H9 (cell line): ENCODE data around the gene PDK4. TPM values are rescaled to one million over a fixed set of nuclear protein-coding genes. Genes with fewer than 3 reads are reported as not detected.

Experiments
- DNase-seq: peaks from one replicate; pipeline ENCODE4 v3.0.0-alpha.2; 2017
- H2AFZ ChIP-seq: one replicate; pipeline ENCODE4 v1.6.1; 2013; ENCODE audit warnings: mild to moderate bottlenecking, low read length, control low read depth, moderate library complexity
- H2AK5ac ChIP-seq: 2 replicates; pipeline ENCODE4 v1.6.1; 2013; ENCODE audit warnings: low read length, control low read depth, mixed read lengths; ENCODE audit not compliant: insufficient read length
- H2BK120ac ChIP-seq: one replicate; pipeline ENCODE4 v1.6.1; 2013; ENCODE audit warnings: low read depth, mild to moderate bottlenecking, low read length, control low read depth, inconsistent platforms; ENCODE audit not compliant: poor library complexity, severe bottlenecking
- H2BK12ac ChIP-seq: 2 replicates; pipeline ENCODE4 v1.6.1; 2013; ENCODE audit warnings: low read length, control low read depth, mixed read lengths, low read depth; ENCODE audit not compliant: insufficient read length
- H2BK15ac ChIP-seq: 2 replicates; pipeline ENCODE4 v1.6.1; 2013; ENCODE audit warnings: low read depth, low read length, control low read depth
- H2BK20ac ChIP-seq: one replicate; pipeline ENCODE4 v1.6.1; 2013; ENCODE audit warnings: low read depth, mild to moderate bottlenecking, low read length, control low read depth, inconsistent platforms; ENCODE audit not compliant: poor library complexity, severe bottlenecking
- H2BK5ac ChIP-seq: 2 replicates; pipeline ENCODE4 v1.6.1; 2013; ENCODE audit warnings: low read length, control low read depth, mixed read lengths; ENCODE audit not compliant: insufficient read length
- H3K14ac ChIP-seq: 2 replicates; pipeline ENCODE4 v1.6.1; 2013; ENCODE audit warnings: low read length, control low read depth; ENCODE audit not compliant: insufficient read depth
- H3K18ac ChIP-seq: 2 replicates; pipeline ENCODE4 v1.6.1; 2013; ENCODE audit warnings: low read depth, mild to moderate bottlenecking, mixed read lengths, low read length, control low read depth; ENCODE audit not compliant: insufficient read length
- H3K23ac ChIP-seq: 2 replicates; pipeline ENCODE4 v1.6.1; 2013; ENCODE audit warnings: low read length, control low read depth, mixed read lengths, low read depth; ENCODE audit not compliant: insufficient read length
- H3K23me2 ChIP-seq: 2 replicates; pipeline ENCODE4 v1.6.1; 2013; ENCODE audit warnings: low read depth, mild to moderate bottlenecking, mixed read lengths, low read length, control low read depth; ENCODE audit not compliant: insufficient read length, poor library complexity, severe bottlenecking
- H3K27ac ChIP-seq: 2 replicates; pipeline ENCODE4 v1.5.1; 2013; ENCODE audit warnings: low read length, control low read depth, mixed read lengths, low read depth; ENCODE audit not compliant: insufficient read length
- H3K27me3 ChIP-seq: 2 replicates; pipeline ENCODE4 v1.6.1; 2013; ENCODE audit warnings: low read length, control low read depth, inconsistent platforms; ENCODE audit not compliant: insufficient read depth
- H3K4ac ChIP-seq: 2 replicates; pipeline ENCODE4 v1.6.1; 2013; ENCODE audit warnings: low read depth, mild to moderate bottlenecking, control low read depth, inconsistent platforms, low read length, moderate library complexity
- H3K4me1 ChIP-seq: 2 replicates; pipeline ENCODE4 v1.6.1; 2013; ENCODE audit warnings: low read length, control low read depth, inconsistent platforms; ENCODE audit not compliant: insufficient read depth
- H3K4me2 ChIP-seq: 2 replicates; pipeline ENCODE4 v1.6.1; 2013; ENCODE audit warnings: low read length, control low read depth, mixed read lengths; ENCODE audit not compliant: insufficient read length, insufficient read depth
- H3K56ac ChIP-seq: 2 replicates; pipeline ENCODE4 v1.6.1; 2013; ENCODE audit warnings: low read depth, mild to moderate bottlenecking, mixed read lengths, low read length, control low read depth; ENCODE audit not compliant: insufficient read length
- H3K79me1 ChIP-seq: 2 replicates; pipeline ENCODE4 v1.6.1; 2013; ENCODE audit warnings: low read depth, mild to moderate bottlenecking, moderate library complexity, low read length, control low read depth, inconsistent platforms; ENCODE audit not compliant: insufficient read depth, poor library complexity, severe bottlenecking
- H3K79me2 ChIP-seq: 2 replicates; pipeline ENCODE4 v1.6.1; 2013; ENCODE audit warnings: low read length, control low read depth, inconsistent platforms; ENCODE audit not compliant: insufficient read depth
- H3K9ac ChIP-seq: 2 replicates; pipeline ENCODE4 v1.6.1; 2013; ENCODE audit warnings: low read length, control low read depth, mixed read lengths; ENCODE audit not compliant: insufficient read length; ENCODE audit errors: extremely low read depth
- H3K9me3 ChIP-seq: one replicate; pipeline ENCODE4 v1.6.1; 2013; ENCODE audit warnings: low read depth, low read length, inconsistent platforms; ENCODE audit not compliant: control insufficient read depth
- H3T11ph ChIP-seq: one replicate; pipeline ENCODE4 v1.6.1; 2013; ENCODE audit warnings: mild to moderate bottlenecking, low read length, control low read depth, inconsistent platforms
- H4K20me1 ChIP-seq: one replicate; pipeline ENCODE4 v1.6.1; 2013; ENCODE audit not compliant: control insufficient read depth, insufficient read length, insufficient read depth
- H4K5ac ChIP-seq: 2 replicates; pipeline ENCODE4 v1.6.1; 2013; ENCODE audit warnings: low read depth, mild to moderate bottlenecking, mixed read lengths, low read length, control low read depth; ENCODE audit not compliant: insufficient read length
- H4K8ac ChIP-seq: replicated peaks from 2 replicates; pipeline ENCODE4 v1.6.1; 2013; ENCODE audit warnings: low read length, control low read depth, mixed read lengths, low read depth; ENCODE audit not compliant: insufficient read length
- H4K91ac ChIP-seq: 2 replicates; pipeline ENCODE4 v1.6.1; 2013; ENCODE audit warnings: low read depth, mild to moderate bottlenecking, moderate library complexity, mixed read lengths, low read length, control low read depth; ENCODE audit not compliant: insufficient read length
- H3K27ac Mint-ChIP-seq, 3 experiments: 2 replicates in 2 of 3; 3 replicates in 1 of 3; pipeline ENCODE4 v1.8.0; 2020 to 2021; ENCODE audit warnings: mixed read lengths in 3 of 3, mild to moderate bottlenecking in 1 of 3, moderate library complexity in 1 of 3
- H3K27me3 Mint-ChIP-seq: 2 replicates; pipeline ENCODE4 v1.8.0; 2021; ENCODE audit warnings: low read depth, mild to moderate bottlenecking, moderate library complexity, mixed read lengths
- H3K36me3 Mint-ChIP-seq, 3 experiments: 2 replicates in 2 of 3; 3 replicates in 1 of 3; pipeline ENCODE4 v1.8.0; 2020 to 2021; ENCODE audit warnings: low read depth in 3 of 3, mixed read lengths in 3 of 3; ENCODE audit not compliant: insufficient read depth in 1 of 3
- H3K4me1 Mint-ChIP-seq, 2 experiments: 2 replicates each; pipeline ENCODE4 v1.8.0; 2020; ENCODE audit warnings: mixed read lengths in 2 of 2
- H3K4me3 Mint-ChIP-seq, 2 experiments: 2 replicates in 1 of 2; 3 replicates in 1 of 2; pipeline ENCODE4 v1.8.0; 2020 to 2021; ENCODE audit warnings: mild to moderate bottlenecking in 2 of 2, mixed read lengths in 2 of 2, moderate library complexity in 1 of 2
- H3K9me3 Mint-ChIP-seq, 2 experiments: 2 replicates in 1 of 2; 3 replicates in 1 of 2; pipeline ENCODE4 v1.8.0; 2020; ENCODE audit warnings: mild to moderate bottlenecking in 2 of 2, mixed read lengths in 2 of 2, moderate library complexity in 1 of 2
- CTCF ChIP-seq: fragments of 200-600 bp; sonication (generic); conservative IDR thresholded peaks from 3 replicates; pipeline ENCODE4 v1.8.0; 2021; ENCODE audit warnings: antibody characterized with exemption, mild to moderate bottlenecking
- WGBS: extraction: QIAGEN DNeasy Blood & Tissue Kit; methylation state at CpG from one replicate; pipeline ENCODE4 v1.1.7; 2013; ENCODE audit warnings: missing lambda C conversion rate, low lambda C conversion rate, mixed read lengths; ENCODE audit not compliant: insufficient read length; ENCODE audit errors: extremely low coverage; 5-methylcytosine and 5-hydroxymethylcytosine counted together
- total RNA-seq: library from RNA; stranded (reverse); gene quantifications from 2 replicates; pipeline ENCODE4 v1.2.1, GENCODE V29; 2021

The PDK4 gene
- total RNA-seq, 1 experiment from 2014 or later: not detected

GRCh38 chr7:95546647-95547046 lies 49.7 kb downstream of the PDK4 start:
- Mint-ChIP-seq H3K4me3 (no peak overlapping the region), H3K4me1 (peaks cover 11% of the 10 kb centered on the region in 2 experiments), H3K27ac (no peak overlapping the region), H3K36me3 (no peaks in the 10 kb centered on the region), H3K27me3 (no peaks in the 10 kb centered on the region; the same call in 1 of the 2 replicates), H3K9me3 (no peaks in the 10 kb centered on the region)
- Histone ChIP-seq H3K27ac (no peak overlapping the region), H3K18ac (no peak overlapping the region), H3K23me2 (no peaks in the 10 kb centered on the region), H2BK20ac (no peak overlapping the region), H3K4ac (no peak overlapping the region), H3T11ph (no peak overlapping the region), H3K23ac (no peak overlapping the region), H4K20me1 (no peaks in the 10 kb centered on the region), H3K14ac (no peak overlapping the region), H2BK120ac (no peak overlapping the region), H3K9me3 (no peaks in the 10 kb centered on the region), H2AK5ac (no peak overlapping the region), H3K56ac (no peak overlapping the region), H3K79me1 (no peaks in the 10 kb centered on the region), H4K5ac (no peak overlapping the region), H2BK15ac (no peak overlapping the region), H2AFZ (no peak overlapping the region), H2BK5ac (no peak overlapping the region), H4K8ac (no peak overlapping the region), H3K27me3 (no peaks in the 10 kb centered on the region), H3K4me2 (no peak overlapping the region), H4K91ac (no peak overlapping the region), H3K9ac (no peak overlapping the region), H2BK12ac (no peak overlapping the region), H3K4me1 (no peaks in the 10 kb centered on the region), H3K79me2 (no peaks in the 10 kb centered on the region)
- no CpG with 5 or more reads among the region's 4 CpGs for WGBS
- no peak for TF ChIP-seq CTCF
- DNase-seq: no peak
